GM21717 (cell line): ENCODE results near the gene TOMT.
A peak's percentile ranks its signal among the peaks of the same experiment; 100 is the strongest.

ENCODE experiments used
- ATAC-seq: cut with Tn5 transposase; IDR thresholded peaks from one replicate; pipeline ENCODE4 v1.9.1; 2021; ENCODE audit warnings: mild to moderate bottlenecking, moderate library complexity; ENCODE audit not compliant: unreplicated experiment

TOMT gene

DNA sequence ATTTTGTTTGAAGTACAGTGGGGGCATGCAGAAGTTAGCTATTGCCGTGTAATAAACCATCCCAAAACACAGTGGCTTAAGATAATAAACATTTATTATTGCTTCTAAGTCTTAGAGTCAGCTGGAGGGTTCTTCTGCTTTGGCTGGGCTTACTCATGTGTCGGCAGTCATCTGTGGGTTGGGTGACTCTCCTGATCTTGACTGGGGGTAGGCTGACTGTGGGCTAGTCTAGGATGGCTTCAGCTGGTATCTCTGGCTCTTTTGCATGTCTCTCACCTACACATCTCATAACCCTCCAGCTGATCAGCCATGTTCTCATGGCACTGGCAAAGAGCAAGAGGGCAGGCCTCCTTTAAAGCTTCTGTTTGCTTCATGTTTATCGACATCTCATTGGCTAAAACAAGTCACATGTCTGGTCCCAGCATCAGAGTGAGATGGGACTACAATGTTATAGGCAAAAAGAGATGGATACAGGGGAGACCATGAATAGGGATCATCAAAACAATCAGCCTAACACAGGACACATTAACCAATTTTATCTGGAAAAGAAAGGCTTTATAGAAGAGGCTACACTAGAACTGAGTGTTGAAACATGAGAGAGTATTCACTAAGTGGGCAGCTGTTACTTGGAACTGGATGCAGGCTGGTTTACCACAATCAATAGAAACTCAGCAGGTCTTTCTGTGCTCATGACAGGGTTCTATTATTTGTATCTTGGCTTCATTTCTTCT is 19.9 kb upstream of the TOMT start:
- ATAC-seq: no peak

- no peak for ATAC-seq
These were observed 17.5 kb upstream of the TOMT start for GRCh38 chr11:72088076-72088808.

DNA sequence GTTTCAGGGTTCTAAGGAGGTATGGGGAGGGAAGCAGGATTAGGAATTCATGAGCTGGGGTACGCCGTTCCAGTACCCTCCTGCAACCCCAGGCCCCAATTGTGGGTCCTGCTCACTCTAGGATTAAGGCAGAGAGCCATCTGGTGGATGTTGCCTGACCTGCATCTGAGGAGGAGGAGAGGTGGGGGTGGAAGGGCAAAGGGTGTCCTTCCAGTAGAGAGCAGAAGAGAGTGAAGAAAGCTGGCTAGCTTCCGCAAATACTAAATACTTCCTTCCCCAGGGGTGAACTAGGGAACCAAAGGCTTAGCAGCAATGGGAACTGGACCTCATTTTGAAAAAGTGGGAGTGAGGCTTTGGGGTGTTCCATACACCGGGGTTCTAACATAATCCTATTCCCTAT is 14.4 kb upstream of the TOMT start:
- ATAC-seq: no peak

DNA sequence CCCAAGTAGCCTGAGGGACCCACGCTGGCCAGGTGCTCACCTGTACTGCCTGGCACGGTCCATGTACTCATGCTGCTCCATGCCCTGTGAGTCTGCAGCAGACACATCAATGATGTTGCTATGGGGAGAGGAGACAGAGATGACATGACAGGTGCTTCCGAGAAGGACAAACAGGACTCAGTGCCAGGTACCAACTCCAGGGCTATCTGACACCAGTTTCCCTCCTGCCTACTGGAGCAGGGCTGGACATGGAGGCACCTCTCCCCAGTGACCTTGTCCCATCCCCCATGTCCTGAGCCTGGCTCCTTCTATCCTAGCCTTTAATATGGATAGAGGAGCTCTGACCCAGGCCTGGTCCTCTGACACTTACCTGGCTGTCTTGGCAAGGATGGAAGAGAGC is 7.0 kb upstream of the TOMT start:
- no peak for ATAC-seq

DNA sequence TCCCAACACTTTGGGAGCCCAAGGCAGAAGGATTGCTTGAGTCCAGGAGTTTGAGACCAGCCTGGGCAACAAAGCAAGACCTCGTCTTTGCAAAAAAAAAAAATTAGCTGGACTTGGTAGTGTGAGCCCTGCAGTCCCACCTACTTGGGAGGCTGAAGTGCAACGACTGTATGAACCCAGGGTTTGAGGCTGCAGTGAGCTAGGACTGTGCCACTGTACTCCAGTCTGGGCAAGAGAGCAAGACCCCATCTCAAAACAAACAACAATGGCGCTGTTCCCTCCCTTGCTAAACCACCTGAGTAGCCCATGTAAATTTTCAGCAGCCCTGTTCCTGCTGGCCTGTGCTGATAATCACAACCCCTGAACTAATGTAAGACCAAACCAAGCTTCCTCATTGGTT is 5.7 kb upstream of the TOMT start:
- no peak for ATAC-seq

GRCh38 chr11:72100462-72100861 is 5.3 kb upstream of the TOMT start:
- no peak for ATAC-seq

GRCh38 chr11:72102162-72102561 is 3.6 kb upstream of the TOMT start:
- ATAC-seq: no peak

DNA sequence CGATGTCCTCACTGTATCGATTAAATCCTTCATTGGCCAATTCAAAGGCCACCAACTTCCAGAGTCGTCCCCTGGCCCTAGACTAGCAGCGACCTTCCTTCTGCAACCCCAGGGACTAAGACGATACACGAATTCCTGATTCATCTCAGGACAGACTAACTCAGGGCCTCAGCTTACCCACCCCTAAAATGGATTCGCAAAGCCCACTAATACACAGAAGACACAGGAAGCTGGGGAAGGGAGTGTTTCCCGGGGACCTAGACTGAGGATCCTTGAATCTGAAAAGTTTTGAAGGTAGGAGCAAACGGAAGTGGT is 3.1 kb upstream of the TOMT start:
- ATAC-seq: no peak

- ATAC-seq: peak; percentile 78
These were observed 2.6 kb upstream of the TOMT start, which contains the start of gene LAMTOR1 for GRCh38 chr11:72102946-72103753. Gene LAMTOR1, minus strand, starts transcription at chr11:72103297. Its CDS starts 73 bp downstream, at chr11:72103224.

GRCh38 chr11:72103754-72104167 is 2.0 kb upstream of the TOMT start:
- no peak for ATAC-seq

DNA sequence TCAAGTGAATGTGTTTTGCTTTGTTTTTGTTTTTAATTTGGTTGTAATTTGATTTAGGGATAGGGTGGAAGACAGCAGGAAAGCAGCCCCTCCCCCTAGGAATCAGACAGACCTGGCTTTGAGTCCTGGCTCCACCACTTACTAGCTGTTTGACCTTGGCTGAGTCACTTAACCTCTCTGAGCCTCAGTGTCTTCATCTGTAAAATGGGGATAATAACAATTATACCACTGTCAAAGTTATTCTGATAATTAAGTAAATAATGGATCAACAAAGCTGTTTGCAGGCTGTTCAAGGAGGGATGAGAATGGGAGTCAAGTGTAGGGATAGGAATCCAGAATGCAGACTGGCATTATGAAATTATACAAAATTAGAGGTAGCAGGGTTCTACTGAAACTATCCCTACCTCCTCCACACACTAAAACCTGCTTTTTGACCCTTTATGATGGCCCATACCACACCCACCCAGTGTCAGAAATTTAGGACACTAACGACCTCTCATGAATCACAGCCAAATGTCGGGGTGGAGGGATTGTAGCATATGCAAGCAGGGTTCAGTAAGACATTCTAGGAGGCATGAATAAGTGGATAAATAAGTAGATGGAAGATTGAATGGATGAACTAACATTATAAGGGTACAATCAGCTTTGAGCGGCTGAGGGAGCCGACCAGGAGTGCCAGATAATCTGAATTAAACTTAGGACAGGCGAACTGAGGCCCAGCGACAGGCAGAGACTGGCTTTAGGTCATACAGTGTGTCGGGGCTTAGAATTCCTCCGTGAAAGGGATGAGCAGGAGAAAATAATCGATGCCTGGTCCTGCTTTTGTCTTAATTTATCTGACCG is 5.8 kb downstream of the TOMT start:
- ATAC-seq: no peak

GRCh38 chr11:72112143-72112977 is 6.6 kb downstream of the TOMT start, which contains the start of gene ANAPC15:
Gene ANAPC15, minus strand, starts transcription at chr11:72112695. Its CDS starts 1,419 bp downstream, at chr11:72111276.
- peak; percentile 79 for ATAC-seq

DNA sequence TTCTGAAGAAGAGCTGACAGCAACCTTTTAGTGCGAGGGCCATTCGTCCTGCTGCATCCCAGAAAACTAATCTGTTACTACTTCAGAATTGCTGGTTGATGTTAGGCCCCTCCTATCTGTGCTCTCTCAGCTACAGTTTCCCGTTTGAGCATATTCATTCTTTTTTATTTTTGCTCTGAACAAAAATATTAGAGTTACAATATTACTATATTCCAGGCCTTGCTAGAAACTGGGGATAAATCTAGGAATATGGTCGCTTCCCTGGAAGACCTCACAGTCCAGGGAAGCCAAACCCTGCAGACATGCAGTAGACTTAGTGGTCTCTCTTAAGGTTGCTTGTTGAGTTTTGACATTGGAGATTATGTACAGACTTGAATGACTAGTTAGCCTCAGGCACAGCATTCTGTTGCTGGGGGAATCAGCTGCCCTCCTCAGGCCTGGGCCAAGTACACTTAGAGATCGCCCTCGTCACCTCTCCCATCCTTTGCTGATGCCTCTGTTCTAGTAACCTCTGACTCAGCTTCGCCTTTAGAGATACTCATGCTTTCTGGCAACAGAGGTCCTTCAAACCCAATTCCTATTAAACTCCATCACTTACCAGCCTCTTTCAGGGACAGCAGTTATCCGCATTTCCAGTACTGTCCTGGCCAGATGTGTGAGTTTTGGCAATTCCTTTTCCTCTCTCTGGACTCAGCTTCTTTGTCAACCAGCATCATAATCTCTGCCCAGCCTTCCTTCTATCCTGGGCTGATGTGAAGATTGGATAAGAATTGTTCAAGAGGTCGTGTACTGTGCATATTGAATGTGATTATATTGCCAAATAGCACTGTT is 7.5 kb downstream of the TOMT start:
- no peak for ATAC-seq

GRCh38 chr11:72114570-72114969 is 8.8 kb downstream of the TOMT start:
- ATAC-seq: no peak

- no peak for ATAC-seq
These were observed 10.5 kb downstream of the TOMT start for GRCh38 chr11:72116019-72116755.

DNA sequence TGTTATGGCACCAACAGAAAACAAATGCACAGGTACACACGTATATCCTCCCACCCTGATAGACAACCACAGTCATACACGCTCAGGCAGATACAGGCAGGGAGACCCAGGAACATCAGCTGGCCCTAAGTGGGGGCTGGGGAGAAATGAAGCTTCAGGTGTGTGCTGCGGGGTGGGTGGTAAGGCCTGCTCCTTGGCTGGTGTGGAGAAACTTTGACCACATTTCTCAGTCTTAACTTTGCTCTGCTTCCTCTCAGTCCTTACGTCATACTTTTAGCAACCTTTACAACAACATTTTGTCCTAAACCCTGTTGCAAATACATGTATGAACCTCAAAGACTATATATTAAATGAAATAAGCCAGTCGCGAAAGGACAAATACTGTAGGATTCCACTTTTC is 13.5 kb downstream of the TOMT start:
- no peak for ATAC-seq

DNA sequence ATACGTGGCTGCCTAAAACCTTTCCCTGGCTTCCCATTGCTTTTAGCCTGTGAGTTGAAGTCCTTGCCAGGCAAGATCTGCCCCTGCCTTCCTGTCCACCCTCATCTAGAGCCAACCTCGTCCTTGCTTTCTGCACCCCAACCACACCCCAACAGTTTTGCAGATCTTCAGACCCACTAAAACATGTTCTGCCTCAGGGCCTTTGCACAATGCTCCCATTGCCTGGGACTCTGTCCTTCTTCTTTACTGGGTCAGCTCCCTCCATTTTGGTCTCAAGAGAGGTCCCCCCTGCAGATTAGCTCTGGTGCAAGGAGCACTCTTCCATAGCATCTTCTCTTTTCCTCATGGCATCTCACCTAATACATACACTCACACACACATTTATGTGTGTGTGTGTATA is 15.2 kb downstream of the TOMT start:
- no peak for ATAC-seq

DNA sequence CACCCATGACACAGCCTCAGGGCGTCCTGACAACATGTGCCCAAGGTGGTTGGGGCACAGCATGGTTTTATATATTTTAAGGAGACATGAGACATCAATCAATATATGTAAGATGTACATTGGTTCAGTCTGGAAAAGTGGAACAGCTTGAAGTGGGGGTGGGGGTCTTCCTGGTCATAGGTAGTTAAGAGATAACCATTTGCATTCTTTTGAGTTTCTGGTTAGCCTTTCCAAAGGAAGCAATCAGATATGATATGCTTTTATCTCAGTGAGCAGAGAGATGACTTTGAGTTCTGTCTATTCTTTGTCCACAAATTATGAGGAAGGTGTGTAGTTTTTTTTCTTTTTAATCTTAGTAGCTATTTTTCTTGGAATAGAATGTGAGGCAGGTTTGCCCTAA is 16.9 kb downstream of the TOMT start:
- ATAC-seq: no peak
